K562 (cell line): ENCODE measurements around the gene FKBP9. TPM values are rescaled to one million over a fixed set of nuclear protein-coding genes. Genes with fewer than 3 reads are reported as not detected.

Experiments
- AFF1 ChIP-seq, 2 experiments: fragments of 450-650 bp; IDR thresholded peaks; 2 replicates each; pipeline ENCODE4 v1.6.1; 2018; ENCODE audit warnings: mild to moderate bottlenecking in 2 of 2, low read depth in 1 of 2; ENCODE audit not compliant: partially characterized antibody in 2 of 2
- CBX5 ChIP-seq: IDR thresholded peaks from 2 replicates; pipeline ENCODE4 v1.6.1; 2014; ENCODE audit warnings: low read depth, borderline replicate concordance
- CREB1 ChIP-seq, 2 experiments: sonication (generic) in 1 of 2; formaldehyde crosslinking in 1 of 2; IDR thresholded peaks; 2 replicates each; pipeline versions ENCODE4 v1.6.1 to v1.8.0; 2012 to 2022; ENCODE audit warnings: inconsistent platforms in 1 of 2, mild to moderate bottlenecking in 1 of 2, missing genetic modification reagents in 1 of 2, moderate library complexity in 1 of 2
- CUX1 ChIP-seq: fragments of 200-800 bp; sonication (Bioruptor generic); IDR thresholded peaks from 2 replicates; pipeline ENCODE4 v1.6.1; 2016; ENCODE audit warnings: missing genetic modification characterization, missing compliant biosample characterization
- FUS ChIP-seq: fragments of 200-400 bp; formaldehyde crosslinking; optimal IDR thresholded peaks from 2 replicates; pipeline ENCODE3; 2017; ENCODE audit warnings: low read depth, low read length
- HMGXB4 ChIP-seq: sonication (generic); formaldehyde crosslinking; IDR thresholded peaks from 2 replicates; pipeline ENCODE4 v1.8.1; 2023; ENCODE audit warnings: mild to moderate bottlenecking, missing genetic modification reagents
- PHB ChIP-seq: fragments of 250-450 bp; sonication (Bioruptor Pico); IDR thresholded peaks from 2 replicates; pipeline ENCODE4 v1.5.0; 2021
- RFX7 ChIP-seq: fragments of 250-450 bp; sonication (Bioruptor Pico); IDR thresholded peaks from 2 replicates; pipeline ENCODE4 v1.5.1; 2021; ENCODE audit warnings: mild to moderate bottlenecking
- SMAD4 ChIP-seq: fragments of 250-450 bp; sonication (Bioruptor Pico); conservative IDR thresholded peaks from 2 replicates; pipeline ENCODE4 v1.8.0; 2021; ENCODE audit warnings: inconsistent platforms, mild to moderate bottlenecking, moderate library complexity
- SRSF9 ChIP-seq: fragments of 200-400 bp; formaldehyde crosslinking; IDR thresholded peaks from 2 replicates; pipeline ENCODE4 v1.6.1; 2017; ENCODE audit warnings: low read depth, low read length, borderline replicate concordance
- TARDBP ChIP-seq: fragments of 450-650 bp; IDR thresholded peaks from 2 replicates; pipeline ENCODE4 v1.6.1; 2016
- TRIM25 ChIP-seq: fragments of 450-650 bp; IDR thresholded peaks from 2 replicates; pipeline ENCODE4 v1.7.0; 2016; ENCODE audit warnings: borderline replicate concordance
- polyA plus RNA-seq, 8 experiments: library from polyadenylated mRNA; depleted of rRNA in 4 of 8; stranded (reverse) in 5 of 8; unstranded in 3 of 8; fragments of >200 nt; fragmentation: Nextera tagmentation in 2 of 8; fragmentation: Illumina TruSeq in 1 of 8; extraction: Ambion mirVana in 2 of 8; extraction: Trizol in 1 of 8; gene quantifications; 2 replicates each; pipeline versions ENCODE4 v1.2.1 to v1.2.3, GENCODE V29; 2011 to 2014; ENCODE audit warnings: inconsistent platforms in 1 of 8, missing spikeins in 1 of 8
- total RNA-seq, 7 experiments: library from RNA; depleted of rRNA in 6 of 7; stranded (reverse); fragments of >200 nt in 6 of 7; fragmentation: Illumina TruSeq in 2 of 7; extraction: Trizol in 2 of 7; gene quantifications; 2 replicates each; pipeline versions ENCODE4 v1.2.1 to v1.2.3, GENCODE V29; 2011 to 2021; ENCODE audit warnings: low replicate concordance in 1 of 7

Gene FKBP9
- total and polyA plus RNA-seq, 9 of the 15 experiments (the other 6 are each of a cell fraction or from before 2014, with no cell fraction given) = 5.9 to 23.7 (median 15.8) TPM

GRCh38 chr7:32957326-32958045 is at the start of gene FKBP9 (continued):
- no peak for TF ChIP-seq AFF1 (IDR thresholded peaks at IDR 0.05; ENCODE audit: low read depth in 1 of 2, partially characterized antibody in 2 of 2)
- TF ChIP-seq TARDBP = 0 out of 2 replicates have a peak, but pooled peaks have one; percentile 42
- TF ChIP-seq CREB1 (IDR thresholded peaks at IDR 0.05) = no peak; the same call in 1 of the 2 replicates
- TF ChIP-seq CREB1 (CRISPR knock-in tag; IDR thresholded peaks at IDR 0.05) = 0 out of 2 replicates have a peak, but pooled peaks have one; percentile 19
- TF ChIP-seq PHB = no peak
- TF ChIP-seq TRIM25 = no peak
- TF ChIP-seq FUS = no peak
- no peak for TF ChIP-seq HMGXB4 (CRISPR knock-in tag)
- no peak for TF ChIP-seq RFX7 (CRISPR knock-in tag)
- peak; percentile 68; the same call in 1 of the 2 replicates for TF ChIP-seq SMAD4 (CRISPR knock-in tag)
- TF ChIP-seq SRSF9 = no peak
- no peak for TF ChIP-seq CBX5
- TF ChIP-seq CUX1 (CRISPR knock-in tag) = no peak
